ENCODE measurements around the gene ENTPD6.

- TF ChIP-seq FOXK2 (IDR thresholded peaks at IDR 0.05) (no peak), TARDBP (IDR thresholded peaks at IDR 0.05) (no peak), SP1 (IDR thresholded peaks at IDR 0.05) (no peak), ELF4 (IDR thresholded peaks at IDR 0.05) (no peak), CTBP1 (IDR thresholded peaks at IDR 0.05; ENCODE audit: borderline replicate concordance) (no peak), BHLHE40 (IDR thresholded peaks at IDR 0.05; ENCODE audit: borderline replicate concordance) (no peak)
These were observed 30.4 kb upstream of the ENTPD6 start for GRCh38 chr20:25165128-25165527.

Data from HEK293T (cell line).